ENCODE results near the gene CAPN14.

Gene CAPN14

GRCh38 chr2:31205613-31206012, 11.7 kb downstream of the CAPN14 start:
- peaks cover 0 to 2% of the 10 kb centered on the region in 2 donors for H3K9me3 ChIP-seq (replicated peaks in 1 of 2; ENCODE audit: control insufficient read depth in 2 of 2, insufficient read depth in 1 of 2, low read depth in 1 of 2, low read length in 2 of 2)
- no peak overlapping the region for H4K8ac ChIP-seq (ENCODE audit: low read depth, low read length)
- no peaks in the 10 kb centered on the region for H3K79me1 ChIP-seq (ENCODE audit: low read depth, low read length)
- H3K27ac ChIP-seq (replicated peaks; ENCODE audit: low read length): no peak overlapping the region
- no peak overlapping the region for H2BK5ac ChIP-seq (ENCODE audit: low read length)
- no peak overlapping the region for H2BK15ac ChIP-seq (ENCODE audit: low read length)
- no peaks in the 10 kb centered on the region for H3K36me3 ChIP-seq (replicated peaks in 1 of 2; ENCODE audit: control insufficient read depth in 2 of 2, insufficient read depth in 2 of 2, low read length in 2 of 2)
- H3K14ac ChIP-seq (ENCODE audit: low read length): no peak overlapping the region
- H3K4me2 ChIP-seq (ENCODE audit: insufficient read depth, low read length, poor library complexity, severe bottlenecking): no peak overlapping the region
- no peak overlapping the region for H3K23ac ChIP-seq (ENCODE audit: low read depth, low read length, poor library complexity)
- WGBS, 2 donors (ENCODE audit: extremely low coverage in 2 of 2, insufficient read length in 2 of 2, insufficient replicate concordance in 1 of 2): no CpG with 5 or more reads among the region's 3 CpGs
- H2BK120ac ChIP-seq (ENCODE audit: low read depth, low read length): no peak overlapping the region
- no peak overlapping the region for H2BK12ac ChIP-seq (ENCODE audit: low read length)
- H2AFZ ChIP-seq (ENCODE audit: low read length): no peak overlapping the region
- no peak for DNase-seq (ENCODE audit: low spot score)
- no peak overlapping the region for H3K4me3 ChIP-seq (ENCODE audit: low read length in 2 of 2)
- peaks cover 0 to 11% (median 0%) of the 10 kb centered on the region in 3 experiments for H3K27me3 ChIP-seq (ENCODE audit: control insufficient read depth in 3 of 3, insufficient read depth in 3 of 3, low read depth in 1 of 3, low read length in 3 of 3)
- peaks cover 0 to 8% of the 10 kb centered on the region in 2 donors for H3K4me1 ChIP-seq (ENCODE audit: control insufficient read depth in 2 of 2, insufficient read depth in 1 of 2, low read depth in 1 of 2, low read length in 2 of 2)
- H2AK5ac ChIP-seq (ENCODE audit: low read depth, low read length): peak overlapping the region; percentile 25
- no peak overlapping the region for H3K9ac ChIP-seq (ENCODE audit: low read depth, low read length, poor library complexity)
- H3K4ac ChIP-seq (ENCODE audit: low read length): no peak overlapping the region
- H3K18ac ChIP-seq (ENCODE audit: low read length): peak overlapping the region; percentile 54
- no peak overlapping the region for H4K91ac ChIP-seq (ENCODE audit: low read depth, low read length, poor library complexity)

GRCh38 chr2:31205186-31205585, 12.1 kb downstream of the CAPN14 start:
- H3K9me3 ChIP-seq (replicated peaks in 1 of 2; ENCODE audit: control insufficient read depth in 2 of 2, insufficient read depth in 1 of 2, low read depth in 1 of 2, low read length in 2 of 2): peaks cover 0 to 2% of the 10 kb centered on the region in 2 donors
- H3K27me3 ChIP-seq (ENCODE audit: control insufficient read depth in 3 of 3, insufficient read depth in 3 of 3, low read depth in 1 of 3, low read length in 3 of 3): peaks cover 0 to 11% (median 0%) of the 10 kb centered on the region in 3 experiments
- H2BK12ac ChIP-seq (ENCODE audit: low read length): no peak overlapping the region
- H2BK120ac ChIP-seq (ENCODE audit: low read depth, low read length): no peak overlapping the region
- H2BK15ac ChIP-seq (ENCODE audit: low read length): no peak overlapping the region
- no peak overlapping the region for H3K4ac ChIP-seq (ENCODE audit: low read length)
- WGBS, 2 donors (ENCODE audit: extremely low coverage in 2 of 2, insufficient read length in 2 of 2, insufficient replicate concordance in 1 of 2): no CpG with 5 or more reads among the region's 9 CpGs
- H3K18ac ChIP-seq (ENCODE audit: low read length): no peak overlapping the region
- H3K4me1 ChIP-seq (ENCODE audit: control insufficient read depth in 2 of 2, insufficient read depth in 1 of 2, low read depth in 1 of 2, low read length in 2 of 2): peaks cover 0 to 8% of the 10 kb centered on the region in 2 donors
- no peak overlapping the region for H3K4me3 ChIP-seq (ENCODE audit: low read length in 2 of 2)
- no peak overlapping the region for H3K27ac ChIP-seq (replicated peaks; ENCODE audit: low read length)
- H4K8ac ChIP-seq (ENCODE audit: low read depth, low read length): no peak overlapping the region
- H4K91ac ChIP-seq (ENCODE audit: low read depth, low read length, poor library complexity): no peak overlapping the region
- H2AK5ac ChIP-seq (ENCODE audit: low read depth, low read length): no peak overlapping the region
- no peak overlapping the region for H3K9ac ChIP-seq (ENCODE audit: low read depth, low read length, poor library complexity)
- no peak overlapping the region for H3K14ac ChIP-seq (ENCODE audit: low read length)
- no peak overlapping the region for H3K4me2 ChIP-seq (ENCODE audit: insufficient read depth, low read length, poor library complexity, severe bottlenecking)
- no peaks in the 10 kb centered on the region for H3K36me3 ChIP-seq (replicated peaks in 1 of 2; ENCODE audit: control insufficient read depth in 2 of 2, insufficient read depth in 2 of 2, low read length in 2 of 2)
- H2BK5ac ChIP-seq (ENCODE audit: low read length): no peak overlapping the region
- no peak overlapping the region for H3K23ac ChIP-seq (ENCODE audit: low read depth, low read length, poor library complexity)
- DNase-seq (ENCODE audit: low spot score): no peak
- no peak overlapping the region for H2AFZ ChIP-seq (ENCODE audit: low read length)
- no peaks in the 10 kb centered on the region for H3K79me1 ChIP-seq (ENCODE audit: low read depth, low read length)

GRCh38 chr2:31204783-31205182, 12.5 kb downstream of the CAPN14 start:
- Histone ChIP-seq H3K14ac (ENCODE audit: low read length) (no peak overlapping the region), H3K23ac (ENCODE audit: low read depth, low read length, poor library complexity) (no peak overlapping the region), H3K27ac (replicated peaks; ENCODE audit: low read length) (no peak overlapping the region), H2BK5ac (ENCODE audit: low read length) (no peak overlapping the region), H2AFZ (ENCODE audit: low read length) (no peak overlapping the region), H3K79me1 (ENCODE audit: low read depth, low read length) (no peaks in the 10 kb centered on the region), H3K27me3 (ENCODE audit: control insufficient read depth in 3 of 3, insufficient read depth in 3 of 3, low read depth in 1 of 3, low read length in 3 of 3) (peaks cover 0 to 11% (median 0%) of the 10 kb centered on the region in 3 experiments), H3K18ac (ENCODE audit: low read length) (no peak overlapping the region), H2BK15ac (ENCODE audit: low read length) (no peak overlapping the region), H3K9me3 (replicated peaks in 1 of 2; ENCODE audit: control insufficient read depth in 2 of 2, insufficient read depth in 1 of 2, low read depth in 1 of 2, low read length in 2 of 2) (peaks cover 0 to 2% of the 10 kb centered on the region in 2 donors), H3K4me1 (ENCODE audit: control insufficient read depth in 2 of 2, insufficient read depth in 1 of 2, low read depth in 1 of 2, low read length in 2 of 2) (peaks cover 0 to 8% of the 10 kb centered on the region in 2 donors), H2BK12ac (ENCODE audit: low read length) (no peak overlapping the region), H3K4me2 (ENCODE audit: insufficient read depth, low read length, poor library complexity, severe bottlenecking) (no peak overlapping the region), H2BK120ac (ENCODE audit: low read depth, low read length) (no peak overlapping the region), H3K4ac (ENCODE audit: low read length) (no peak overlapping the region), H4K91ac (ENCODE audit: low read depth, low read length, poor library complexity) (no peak overlapping the region), H3K4me3 (ENCODE audit: low read length in 2 of 2) (no peak overlapping the region), H4K8ac (ENCODE audit: low read depth, low read length) (no peak overlapping the region), H3K9ac (ENCODE audit: low read depth, low read length, poor library complexity) (no peak overlapping the region), H2AK5ac (ENCODE audit: low read depth, low read length) (no peak overlapping the region), H3K36me3 (replicated peaks in 1 of 2; ENCODE audit: control insufficient read depth in 2 of 2, insufficient read depth in 2 of 2, low read length in 2 of 2) (no peaks in the 10 kb centered on the region)
- no CpG with 5 or more reads among the region's 6 CpGs for WGBS, 2 donors (ENCODE audit: extremely low coverage in 2 of 2, insufficient read length in 2 of 2, insufficient replicate concordance in 1 of 2)
- DNase-seq (ENCODE audit: low spot score): no peak

- Histone ChIP-seq H3K14ac (ENCODE audit: low read length) (no peak overlapping the region), H3K4me2 (ENCODE audit: insufficient read depth, low read length, poor library complexity, severe bottlenecking) (no peak overlapping the region), H2AK5ac (ENCODE audit: low read depth, low read length) (no peak overlapping the region), H2BK120ac (ENCODE audit: low read depth, low read length) (no peak overlapping the region), H4K8ac (ENCODE audit: low read depth, low read length) (no peak overlapping the region), H3K79me1 (ENCODE audit: low read depth, low read length) (no peaks in the 10 kb centered on the region), H3K27me3 (ENCODE audit: control insufficient read depth in 3 of 3, insufficient read depth in 3 of 3, low read depth in 1 of 3, low read length in 3 of 3) (peaks cover 0 to 11% (median 0%) of the 10 kb centered on the region in 3 experiments), H3K4me3 (ENCODE audit: low read length in 2 of 2) (no peak overlapping the region), H3K18ac (ENCODE audit: low read length) (no peak overlapping the region), H4K91ac (ENCODE audit: low read depth, low read length, poor library complexity) (no peak overlapping the region), H3K23ac (ENCODE audit: low read depth, low read length, poor library complexity) (no peak overlapping the region), H3K9me3 (replicated peaks in 1 of 2; ENCODE audit: control insufficient read depth in 2 of 2, insufficient read depth in 1 of 2, low read depth in 1 of 2, low read length in 2 of 2) (peaks cover 0 to 2% of the 10 kb centered on the region in 2 donors), H2BK12ac (ENCODE audit: low read length) (no peak overlapping the region), H3K4ac (ENCODE audit: low read length) (no peak overlapping the region), H2AFZ (ENCODE audit: low read length) (no peak overlapping the region), H2BK15ac (ENCODE audit: low read length) (no peak overlapping the region), H2BK5ac (ENCODE audit: low read length) (no peak overlapping the region), H3K4me1 (ENCODE audit: control insufficient read depth in 2 of 2, insufficient read depth in 1 of 2, low read depth in 1 of 2, low read length in 2 of 2) (peaks cover 0 to 8% of the 10 kb centered on the region in 2 donors), H3K36me3 (replicated peaks in 1 of 2; ENCODE audit: control insufficient read depth in 2 of 2, insufficient read depth in 2 of 2, low read length in 2 of 2) (no peaks in the 10 kb centered on the region), H3K27ac (replicated peaks; ENCODE audit: low read length) (no peak overlapping the region), H3K9ac (ENCODE audit: low read depth, low read length, poor library complexity) (no peak overlapping the region)
- DNase-seq (ENCODE audit: low spot score): no peak
Observed at GRCh38 chr2:31203916-31204315, 13.4 kb downstream of the CAPN14 start.
